B cell (primary cell): ENCODE results near the gene AFF2. TPM values are rescaled to one million over a fixed set of nuclear protein-coding genes. Genes with fewer than 3 reads are reported as not detected.

Source experiments
- ATAC-seq: fragments of 200-7000 bp; cut with Tn5 transposase; one replicate; pipeline ENCODE4 v1.10.0; 2021; ENCODE audit warnings: low read depth, mild to moderate bottlenecking, moderate number of reproducible peaks, moderate library complexity
- CTCF ChIA-PET: fragments of 350-600 bp; sonication (Branson Sonifier 250); formaldehyde crosslinking; loops from one replicate; lab custom pipeline; 2021; ENCODE audit warnings: antibody characterized with exemption, inconsistent platforms; lab: Charles Lee
- POLR2A ChIA-PET: fragments of 350-600 bp; sonication (Branson Sonifier 250); formaldehyde crosslinking; loops from one replicate; lab custom pipeline; 2021; ENCODE audit warnings: antibody characterized with exemption; lab: Charles Lee
- DNase-seq: peaks from one replicate; pipeline ENCODE4 v3.0.0; 2013
- H2AFZ ChIP-seq: 2 replicates; pipeline ENCODE4 v1.6.1; 2012; ENCODE audit warnings: mild to moderate bottlenecking, low read depth, low read length; ENCODE audit not compliant: insufficient read depth, poor library complexity, severe bottlenecking
- H3K27ac ChIP-seq, 2 donors: 1 replicate in 1 of 2; 2 replicates in 1 of 2; pipeline ENCODE4 v1.5.1; 2012 to 2013; ENCODE audit warnings: low read length in 2 of 2, mild to moderate bottlenecking in 2 of 2, moderate library complexity in 1 of 2
- H3K27me3 ChIP-seq, 4 experiments: fragments of 200-600 bp in 1 of 4; sonication (generic) in 1 of 4; replicated peaks in 1 of 4; 1 replicate in 2 of 4; 2 replicates in 2 of 4; pipeline versions ENCODE4 v1.6.1 to v1.7.0; 2013 to 2016; ENCODE audit warnings: low read length in 3 of 4, mild to moderate bottlenecking in 2 of 4, mixed read lengths in 1 of 4, moderate library complexity in 1 of 4; ENCODE audit not compliant: insufficient read depth in 4 of 4, control insufficient read depth in 3 of 4; ENCODE audit errors: control extremely low read depth in 1 of 4
- H3K36me3 ChIP-seq, 2 experiments: replicated peaks in 1 of 2; 1 replicate in 1 of 2; 2 replicates in 1 of 2; pipeline versions ENCODE4 v1.6.1 to v1.7.1; 2013; ENCODE audit warnings: low read length in 1 of 2; ENCODE audit not compliant: insufficient read depth in 2 of 2, control insufficient read depth in 1 of 2; ENCODE audit errors: control extremely low read depth in 1 of 2, extremely low read depth in 1 of 2
- H3K4me1 ChIP-seq, 2 donors: fragments of 200-600 bp in 1 of 2; sonication (generic) in 1 of 2; 1 replicate in 1 of 2; 2 replicates in 1 of 2; pipeline versions ENCODE4 v1.5.1 to v1.6.1; 2013 to 2017; ENCODE audit warnings: low read length in 2 of 2; ENCODE audit not compliant: control insufficient read depth in 2 of 2, insufficient read depth in 2 of 2
- H3K4me2 ChIP-seq: replicated peaks from 2 replicates; pipeline ENCODE3; 2012; ENCODE audit warnings: mild to moderate bottlenecking, low read depth, low read length; ENCODE audit not compliant: poor library complexity, severe bottlenecking
- H3K4me3 ChIP-seq, 5 experiments: fragments of 200-600 bp in 1 of 5; sonication (generic) in 1 of 5; 1 replicate in 3 of 5; 2 replicates in 2 of 5; pipeline versions ENCODE4 v1.5.1 to v1.7.0; 2011 to 2016; ENCODE audit warnings: low read length in 4 of 5, mild to moderate bottlenecking in 4 of 5, low read depth in 2 of 5, control low read depth in 1 of 5, moderate library complexity in 1 of 5; ENCODE audit not compliant: insufficient read depth in 1 of 5; ENCODE audit errors: control extremely low read depth in 1 of 5, extremely low read depth in 1 of 5
- H3K79me2 ChIP-seq: fragments of 200-600 bp; sonication (generic); one replicate; pipeline ENCODE4 v1.6.0; 2016; ENCODE audit warnings: low read length; ENCODE audit not compliant: control insufficient read depth, insufficient read depth
- H3K9ac ChIP-seq: fragments of 200-600 bp; sonication (generic); 2 replicates; pipeline ENCODE4 v1.6.1; 2017; ENCODE audit warnings: mild to moderate bottlenecking, low read length, moderate library complexity
- H3K9me3 ChIP-seq, 3 donors: one replicate each; pipeline versions ENCODE4 v1.6.1 to v1.7.1; 2013; ENCODE audit warnings: low read length in 2 of 3; ENCODE audit not compliant: control insufficient read depth in 2 of 3, insufficient read depth in 1 of 3; ENCODE audit errors: control extremely low read depth in 1 of 3
- H4K20me1 ChIP-seq: 2 replicates; pipeline ENCODE4 v1.6.0; 2012; ENCODE audit warnings: mild to moderate bottlenecking, low read length; ENCODE audit not compliant: insufficient read depth, control insufficient read depth, poor library complexity, severe bottlenecking
- H3K27ac Mint-ChIP-seq: one replicate; pipeline ENCODE4 v1.8.0; 2021; ENCODE audit warnings: mixed read lengths
- H3K27me3 Mint-ChIP-seq: one replicate; pipeline ENCODE4 v1.8.0; 2021; ENCODE audit warnings: mixed read lengths
- H3K4me1 Mint-ChIP-seq: one replicate; pipeline ENCODE4 v1.8.0; 2021; ENCODE audit warnings: mixed read lengths
- H3K4me3 Mint-ChIP-seq: one replicate; pipeline ENCODE4 v1.8.0; 2021; ENCODE audit warnings: mixed read lengths
- H3K9me3 Mint-ChIP-seq: one replicate; pipeline ENCODE4 v1.8.0; 2022; ENCODE audit warnings: mixed read lengths; ENCODE audit not compliant: insufficient read depth
- EZH2 ChIP-seq: IDR thresholded peaks from 2 replicates; pipeline ENCODE4 v1.6.1; 2012; ENCODE audit warnings: borderline replicate concordance, low read depth, mild to moderate bottlenecking, moderate library complexity, low read length; ENCODE audit not compliant: insufficient read depth, poor library complexity, severe bottlenecking
- WGBS: methylation state at CpG from one replicate; pipeline ENCODE4 v1.1.5; 2013; ENCODE audit warnings: missing lambda C conversion rate; ENCODE audit not compliant: insufficient coverage; 5-methylcytosine and 5-hydroxymethylcytosine counted together
- intact Hi-C: fragments of 100-400 bp; cut with micrococcal nuclease; formaldehyde crosslinking; loops from one replicate; pipeline ENCODE4 v1.10.0; 2022
- polyA plus RNA-seq: library from polyadenylated mRNA; depleted of rRNA; stranded (reverse); fragments of >200 nt; gene quantifications from 2 replicates; pipeline ENCODE4 v1.2.3, GENCODE V29; 2012
- total RNA-seq, 2 donors: library from RNA; stranded (reverse); fragments of 120-200 nt in 1 of 2; gene quantifications; 1 replicate in 1 of 2; 2 replicates in 1 of 2; pipeline versions ENCODE4 v1.2.3 to v1.2.4, GENCODE V29; 2013 to 2022
- TF ChIP-seq, protein P1 (sequence below): fragments of 200-600 bp; IDR thresholded peaks from one replicate; pipeline ENCODE4 v1.8.0; 2022; ENCODE audit warnings: antibody characterized with exemption, mild to moderate bottlenecking

The AFF2 gene
- total and polyA plus RNA-seq, 2 donors (not counting 1 experiment from before 2014, with no cell fraction given), result 0.06 to 12.0 TPM

DNA sequence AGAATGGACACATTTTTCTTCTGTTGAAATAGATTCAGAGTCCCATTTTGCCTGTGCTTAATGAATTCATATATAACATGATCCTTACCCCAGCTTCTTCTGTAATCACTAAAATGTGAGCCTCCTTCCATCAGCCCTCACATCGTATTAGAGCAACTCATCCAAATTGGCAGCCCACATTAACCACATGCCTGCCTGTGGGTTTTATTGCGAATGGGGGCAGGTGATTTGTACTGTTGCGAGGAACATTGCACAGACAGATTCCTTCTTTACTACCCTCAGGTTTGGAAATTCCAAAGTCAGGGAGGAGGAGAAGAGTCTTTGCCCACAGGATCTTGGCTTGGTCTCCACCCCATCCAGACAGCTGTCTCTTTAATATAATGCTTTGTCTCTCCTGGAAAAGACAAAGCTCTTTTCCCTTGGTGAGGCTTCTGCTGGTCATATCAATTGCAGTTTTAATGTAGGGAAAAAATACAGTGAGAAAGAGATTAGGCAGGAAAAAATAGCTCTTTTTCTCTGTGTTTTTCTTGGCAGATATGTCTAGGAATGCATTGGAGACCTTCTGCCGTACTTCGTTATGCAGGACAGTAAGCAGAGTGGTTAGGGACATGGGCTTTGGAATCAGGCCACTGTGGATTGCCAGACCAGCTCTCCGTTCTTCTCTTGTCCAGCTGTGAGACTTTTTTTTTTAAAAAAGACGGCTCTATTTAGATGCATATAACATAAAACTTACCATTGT is 371.2 kb downstream of the AFF2 start:
- no peaks in the 10 kb centered on the region for H3K79me2 ChIP-seq
- H3K9ac ChIP-seq, result no peak overlapping the region
- Mint-ChIP-seq H3K9me3 (no peaks in the 10 kb centered on the region), H3K4me3 (no peak overlapping the region), H3K27me3 (no peaks in the 10 kb centered on the region), H3K4me1 (no peaks in the 10 kb centered on the region), H3K27ac (no peak overlapping the region)
- ATAC-seq (no peak), DNase-seq (no peak)
- WGBS, result 100% methylated on average over 2 of the region's 7 CpGs
- H2AFZ ChIP-seq, result no peak overlapping the region
- TF ChIP-seq, protein P1, sequence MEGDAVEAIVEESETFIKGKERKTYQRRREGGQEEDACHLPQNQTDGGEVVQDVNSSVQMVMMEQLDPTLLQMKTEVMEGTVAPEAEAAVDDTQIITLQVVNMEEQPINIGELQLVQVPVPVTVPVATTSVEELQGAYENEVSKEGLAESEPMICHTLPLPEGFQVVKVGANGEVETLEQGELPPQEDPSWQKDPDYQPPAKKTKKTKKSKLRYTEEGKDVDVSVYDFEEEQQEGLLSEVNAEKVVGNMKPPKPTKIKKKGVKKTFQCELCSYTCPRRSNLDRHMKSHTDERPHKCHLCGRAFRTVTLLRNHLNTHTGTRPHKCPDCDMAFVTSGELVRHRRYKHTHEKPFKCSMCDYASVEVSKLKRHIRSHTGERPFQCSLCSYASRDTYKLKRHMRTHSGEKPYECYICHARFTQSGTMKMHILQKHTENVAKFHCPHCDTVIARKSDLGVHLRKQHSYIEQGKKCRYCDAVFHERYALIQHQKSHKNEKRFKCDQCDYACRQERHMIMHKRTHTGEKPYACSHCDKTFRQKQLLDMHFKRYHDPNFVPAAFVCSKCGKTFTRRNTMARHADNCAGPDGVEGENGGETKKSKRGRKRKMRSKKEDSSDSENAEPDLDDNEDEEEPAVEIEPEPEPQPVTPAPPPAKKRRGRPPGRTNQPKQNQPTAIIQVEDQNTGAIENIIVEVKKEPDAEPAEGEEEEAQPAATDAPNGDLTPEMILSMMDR, result no peak
- no peak for TF ChIP-seq EZH2
- CTCF ChIA-PET, result no interaction called here
- H3K27me3 ChIP-seq, result no peaks in the 10 kb centered on the region
- H3K9me3 ChIP-seq, result no peaks in the 10 kb centered on the region
- no peak overlapping the region for H3K4me3 ChIP-seq
- intact Hi-C loops, result no loop called here
- H3K36me3 ChIP-seq, result no peaks in the 10 kb centered on the region
- POLR2A ChIA-PET, result no interaction called here
- no peaks in the 10 kb centered on the region for H4K20me1 ChIP-seq
- H3K4me1 ChIP-seq, result no peaks in the 10 kb centered on the region
- no peak overlapping the region for H3K27ac ChIP-seq
- H3K4me2 ChIP-seq, result no peak overlapping the region

DNA sequence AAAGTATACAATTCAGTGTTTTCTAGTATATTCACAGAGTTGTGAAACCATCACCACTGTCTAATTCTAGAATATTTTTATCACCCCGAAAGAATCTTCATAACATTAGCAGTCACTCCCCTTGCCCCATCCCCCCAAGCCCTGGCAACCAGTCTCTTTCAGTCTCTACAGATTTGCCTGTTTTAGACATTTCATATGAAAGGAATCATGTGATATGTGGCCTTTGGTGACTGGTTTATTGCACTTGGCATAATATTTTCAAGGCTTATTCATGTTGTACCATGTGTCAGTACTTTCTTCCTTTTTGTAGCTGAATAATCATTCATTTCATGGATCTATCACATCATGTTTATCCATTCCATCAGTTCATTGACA is 371.7 kb downstream of the AFF2 start:
- no peak overlapping the region for H3K27ac ChIP-seq
- H3K4me2 ChIP-seq, result no peak overlapping the region
- TF ChIP-seq EZH2, result no peak
- TF ChIP-seq, protein P1, result no peak
- no peak overlapping the region for H3K9ac ChIP-seq
- no peaks in the 10 kb centered on the region for H3K9me3 ChIP-seq
- H4K20me1 ChIP-seq, result no peaks in the 10 kb centered on the region
- H2AFZ ChIP-seq, result no peak overlapping the region
- no peak overlapping the region for H3K27ac Mint-ChIP-seq
- H3K9me3 Mint-ChIP-seq, result no peaks in the 10 kb centered on the region
- no CpG with 5 or more reads among the region's 1 CpG for WGBS
- ATAC-seq, result no peak
- no peaks in the 10 kb centered on the region for H3K27me3 ChIP-seq
- no peaks in the 10 kb centered on the region for H3K79me2 ChIP-seq
- no peak overlapping the region for H3K4me3 ChIP-seq
- no peaks in the 10 kb centered on the region for H3K4me1 ChIP-seq
- H3K36me3 ChIP-seq, result no peaks in the 10 kb centered on the region
- no peak for DNase-seq
- ChIA-PET POLR2A (no interaction called here), CTCF (no interaction called here)
- no peaks in the 10 kb centered on the region for H3K27me3 Mint-ChIP-seq
- H3K4me1 Mint-ChIP-seq, result no peaks in the 10 kb centered on the region
- intact Hi-C loops, result no loop called here
- no peak overlapping the region for H3K4me3 Mint-ChIP-seq
